GM18507 (cell line): Measurements from ENCODE around the gene PRRX2.
A peak's percentile ranks its signal among the peaks of the same experiment; 100 is the strongest.

Experiments
- DNase-seq: peaks from one replicate; pipeline ENCODE4 v3.0.0; 2011; ENCODE audit warnings: low read depth; ENCODE audit not compliant: insufficient read length; ENCODE audit errors: extremely low spot score
- FAIRE-seq: peaks from 2 replicates; lab custom pipeline; 2011; peaks lifted over from hg19 to GRCh38; lab: Jason Lieb, UNC

Gene PRRX2

GRCh38 chr9:129665389-129665775 is at the start of gene PRRX2:
Gene PRRX2 (plus strand): TSS chr9:129665647. CDS start chr9:129665868, 221 bp downstream.
- FAIRE-seq (no peak), DNase-seq (no peak)

GRCh38 chr9:129617167-129617566 is 48.3 kb upstream of the PRRX2 start:
- DNase-seq (no peak), FAIRE-seq (no peak)

GRCh38 chr9:129619787-129620668 is 45.4 kb upstream of the PRRX2 start:
- FAIRE-seq: no peak
- DNase-seq: no peak

- no peak for DNase-seq
- FAIRE-seq: no peak
These were observed 44.7 kb upstream of the PRRX2 start, which contains the start of gene C9orf50 for GRCh38 chr9:129620669-129621295. Gene C9orf50 (minus strand): TSS chr9:129621101. CDS start chr9:129620574, 527 bp downstream.

GRCh38 chr9:129623331-129623730 is 42.1 kb upstream of the PRRX2 start:
- no peak for FAIRE-seq
- no peak for DNase-seq

GRCh38 chr9:129624168-129624759 is 41.2 kb upstream of the PRRX2 start:
- no peak for DNase-seq

GRCh38 chr9:129624947-129625346 is 40.5 kb upstream of the PRRX2 start:
- DNase-seq: no peak
- FAIRE-seq: peak; percentile 60

More at GRCh38 chr9:129624168-129624759, 41.2 kb upstream of the PRRX2 start:
- FAIRE-seq: peak; percentile 65

- FAIRE-seq (peak; percentile 79), DNase-seq (peak; percentile 85)
These were observed 39.3 kb upstream of the PRRX2 start, which contains the start of gene NTMT1 for GRCh38 chr9:129626079-129626624. Gene NTMT1 (plus strand): TSS chr9:129626163. CDS start chr9:129632704, 6,541 bp downstream.

GRCh38 chr9:129626625-129627284 is 38.7 kb upstream of the PRRX2 start:
- FAIRE-seq (no peak), DNase-seq (no peak)

GRCh38 chr9:129627556-129628440 is 37.6 kb upstream of the PRRX2 start:
- FAIRE-seq: no peak
- no peak for DNase-seq

- no peak for DNase-seq
These were observed 36.7 kb upstream of the PRRX2 start for GRCh38 chr9:129628709-129629108.

GRCh38 chr9:129629251-129629820 is 36.1 kb upstream of the PRRX2 start:
- DNase-seq (no peak), FAIRE-seq (no peak)

More at GRCh38 chr9:129628709-129629108, 36.7 kb upstream of the PRRX2 start:
- FAIRE-seq: no peak

- DNase-seq: no peak
- FAIRE-seq: no peak
These were observed 34.3 kb upstream of the PRRX2 start for GRCh38 chr9:129630967-129631673.

- FAIRE-seq: no peak
- DNase-seq: no peak
These were observed 33.7 kb upstream of the PRRX2 start for GRCh38 chr9:129631674-129632129.

GRCh38 chr9:129632460-129632859 is 33.0 kb upstream of the PRRX2 start:
- FAIRE-seq (no peak), DNase-seq (no peak)

- no peak for DNase-seq
- no peak for FAIRE-seq
These were observed 32.2 kb upstream of the PRRX2 start for GRCh38 chr9:129633207-129633606.

GRCh38 chr9:129633848-129634247 is 31.6 kb upstream of the PRRX2 start:
- DNase-seq (no peak), FAIRE-seq (no peak)
